Mesenteric fat pad (tissue), 1 donor: ENCODE results near the gene DIABLO. TPM values are rescaled to one million over a fixed set of nuclear protein-coding genes. Genes with fewer than 3 reads are reported as not detected.

Experiments
- DNase-seq: peaks from one replicate; pipeline ENCODE4 v3.0.0-alpha.2; 2020; ENCODE audit warnings: low spot score
- total RNA-seq: library from RNA; stranded (reverse); fragmentation: NEBNext Ultra II Directional; extraction: Animal tissue kit (Norgen Biotek cat#: 25700); gene quantifications from one replicate; pipeline ENCODE4 v1.2.1, GENCODE V29; 2021
- donor health status: DM: yes; HTN: yes; CAD: no.

DIABLO gene
- total RNA-seq, 1 donor from 2014 or later = 29.8 TPM

DNA sequence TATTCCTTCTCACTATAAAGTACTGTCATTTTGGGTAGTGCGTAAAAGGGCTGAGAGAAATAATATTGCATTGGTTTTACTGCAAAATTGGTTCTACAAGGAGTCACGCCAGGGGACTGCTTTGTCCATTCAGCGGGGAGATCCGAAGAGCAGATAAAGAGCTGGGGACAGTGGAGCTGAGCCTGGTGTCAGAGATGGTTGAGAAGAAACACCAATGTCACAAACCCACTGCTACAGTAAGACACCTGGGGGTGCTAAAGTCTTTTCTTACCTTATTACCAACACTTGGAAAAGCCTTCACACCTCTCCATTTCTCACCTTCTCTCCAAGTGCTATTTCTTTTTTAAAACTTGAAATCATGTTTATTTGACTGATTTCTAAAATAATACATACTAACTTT is 66.0 kb downstream of the DIABLO start:
- DNase-seq = no peak

DNA sequence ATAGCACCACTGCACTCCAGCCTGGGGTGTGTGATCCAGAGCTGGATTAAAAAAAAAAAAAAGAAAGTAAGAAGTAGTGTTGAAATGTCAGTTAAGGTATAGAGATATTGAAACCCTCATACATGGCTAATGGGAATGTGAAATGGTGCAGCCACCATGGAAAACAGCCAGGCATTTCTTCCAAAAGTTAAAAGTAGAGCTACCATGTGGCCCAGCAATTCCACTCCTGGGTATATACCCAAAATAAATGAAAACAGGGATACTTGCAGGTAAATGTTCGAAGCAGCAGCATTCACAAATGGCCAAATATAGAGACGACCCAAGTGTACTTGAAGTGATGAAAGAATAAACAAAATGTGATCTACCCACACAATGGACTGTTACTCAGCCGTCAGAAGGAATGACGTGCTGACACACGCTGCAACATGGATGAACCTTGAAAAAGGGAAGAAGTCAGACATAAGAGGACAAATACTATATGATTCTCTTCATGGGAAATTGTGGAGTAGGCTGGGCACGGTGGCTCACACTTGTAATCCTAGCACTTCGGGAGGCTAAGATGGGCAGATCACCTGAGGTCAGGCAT is 67.1 kb downstream of the DIABLO start:
- no peak for DNase-seq

Other genes starting within 250 kb of the DIABLO start
- gene BCL7A, start 204.2 kb downstream of the DIABLO start, total RNA-seq = 3.2 TPM
- gene MLXIP, start 147.3 kb downstream of the DIABLO start, total RNA-seq = 68.4 TPM
- gene IL31, start 51.8 kb downstream of the DIABLO start, total RNA-seq = not detected
- 1.1 TPM for gene LRRC43, start 42.9 kb downstream of the DIABLO start, total RNA-seq
- gene B3GNT4, start 22.3 kb downstream of the DIABLO start, total RNA-seq = not detected
- gene VPS33A, start 40.4 kb upstream of the DIABLO start, total RNA-seq = 15.2 TPM
- 99.9 TPM for gene CLIP1, start 196.6 kb upstream of the DIABLO start, total RNA-seq